ENCODE data around the gene PNPLA8. TPM values are rescaled to one million over a fixed set of nuclear protein-coding genes. Genes with fewer than 3 reads are reported as not detected.

The PNPLA8 gene
- total RNA-seq, 2 experiments from 2014 or later: 23.0 to 26.4 TPM

DNA sequence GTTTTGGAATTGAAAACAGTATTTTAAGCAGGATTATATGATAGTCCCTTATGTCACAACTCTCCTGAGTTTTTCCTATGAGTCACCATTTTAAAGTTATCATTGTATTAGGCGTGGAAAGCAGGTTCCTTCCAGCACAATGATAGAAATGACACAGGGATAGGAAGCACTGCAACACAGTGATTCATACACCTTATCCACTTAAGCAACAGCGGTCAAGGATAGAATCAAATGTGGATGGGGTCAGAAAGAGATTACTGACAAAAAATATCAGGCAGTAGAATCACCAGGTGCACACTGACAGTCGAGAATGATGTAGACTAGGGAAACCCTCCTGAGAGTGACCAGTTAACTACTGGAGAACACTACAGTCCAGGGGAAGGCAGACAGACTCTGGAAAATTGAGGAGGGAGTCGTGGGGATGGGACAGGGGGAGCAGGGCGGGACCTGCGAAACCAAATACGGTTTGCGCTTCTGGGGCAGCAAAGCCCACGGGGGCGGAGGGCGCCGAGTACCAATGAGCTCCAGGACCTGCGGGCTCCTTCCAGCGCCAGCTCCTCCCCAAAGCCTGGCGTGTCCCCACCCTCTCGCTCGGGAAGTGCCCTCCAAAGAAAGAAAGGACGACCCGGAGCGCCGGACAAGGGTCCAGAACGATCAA lies 479 bp downstream of the PNPLA8 start:
- H3K4me1 ChIP-seq (ENCODE audit: insufficient read depth, low read length, poor library complexity, severe bottlenecking): peaks cover 34% of the 10 kb centered on the region
- ChIA-PET POLR2A (interaction anchor here (0.5 to 4.3 kb wide), 19 partner anchors 8 to 1186 kb away, joined by 3 to 44 read pairs (median 5); partner anchors contain the start of genes DNAJB9 and THAP5), CTCF (ENCODE audit: unreplicated experiment) (interaction anchor here (1.0 to 1.2 kb wide), 2 partner anchors 8 to 24 kb away, joined by 3 read pairs; no protein-coding TSS in a partner anchor)
- intact Hi-C loops (cut with micrococcal nuclease; ENCODE audit: unreplicated experiment): no loop called here
- no peak for TF ChIP-seq EZH2phosphoT487 (IDR thresholded peaks at IDR 0.05; ENCODE audit: borderline replicate concordance, low read depth, low read length)
- TF ChIP-seq CTCF (conservative IDR thresholded peaks at IDR 0.05; ENCODE audit: low read length): no peak
- BruUV-seq (replicated peaks): TSS peak; percentile 73
- H3K9me3 ChIP-seq (ENCODE audit: low read length): no peaks in the 10 kb centered on the region
- H3K4me2 ChIP-seq (ENCODE audit: low read length): peak overlapping the region; percentile 91
- H3K4me3 ChIP-seq (ENCODE audit: low read depth, low read length, poor library complexity, severe bottlenecking): peak overlapping the region; percentile 84
- H3K36me3 ChIP-seq (ENCODE audit: insufficient read depth, low read length): peaks cover 11% of the 10 kb centered on the region; the same call in 1 of the 2 replicates
- no peaks in the 10 kb centered on the region for H3K9me2 ChIP-seq (ENCODE audit: insufficient read depth, low read length)
- peak; percentile 19 for DNase-seq (ENCODE audit: low spot score)
- H3K27ac ChIP-seq (ENCODE audit: low read depth, low read length, poor library complexity, severe bottlenecking): peak overlapping the region; percentile 58
- peak overlapping the region; percentile 32; the same call in 1 of the 2 replicates for H2AFZ ChIP-seq (ENCODE audit: low read length)
- no peaks in the 10 kb centered on the region for H4K20me1 ChIP-seq (ENCODE audit: insufficient read depth, low read length)
- peaks cover 51% of the 10 kb centered on the region for H3K79me2 ChIP-seq (ENCODE audit: insufficient read depth, low read depth, low read length)

DNA sequence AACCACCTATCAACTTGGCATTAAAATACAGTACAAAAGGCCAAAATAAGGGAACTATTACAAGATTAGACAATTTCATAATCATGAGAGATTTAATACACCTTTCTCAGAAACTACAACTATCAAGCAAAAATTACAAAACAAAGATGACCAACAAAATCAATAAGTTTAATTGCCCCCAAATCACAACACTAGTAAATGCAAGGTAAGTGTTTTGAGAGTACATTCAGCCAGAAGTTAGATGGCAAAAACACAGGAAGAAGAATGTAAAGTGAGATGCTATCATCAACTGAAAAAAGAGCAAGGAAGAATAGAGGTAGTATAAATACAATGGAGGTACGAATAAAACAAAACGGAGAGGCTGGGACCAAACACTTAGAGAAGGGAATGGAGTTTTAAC lies 3.2 kb downstream of the PNPLA8 start:
- intact Hi-C loops (cut with micrococcal nuclease; ENCODE audit: unreplicated experiment): no loop called here
- Histone ChIP-seq H3K79me2 (ENCODE audit: insufficient read depth, low read depth, low read length) (peaks cover 68% of the 10 kb centered on the region), H3K9me2 (ENCODE audit: insufficient read depth, low read length) (no peaks in the 10 kb centered on the region), H3K27ac (ENCODE audit: low read depth, low read length, poor library complexity, severe bottlenecking) (no peak overlapping the region), H3K4me1 (ENCODE audit: insufficient read depth, low read length, poor library complexity, severe bottlenecking) (peaks cover 34% of the 10 kb centered on the region), H2AFZ (ENCODE audit: low read length) (no peak overlapping the region), H4K20me1 (ENCODE audit: insufficient read depth, low read length) (no peaks in the 10 kb centered on the region), H3K9me3 (ENCODE audit: low read length) (no peaks in the 10 kb centered on the region), H3K4me2 (ENCODE audit: low read length) (peak overlapping the region; percentile 91), H3K4me3 (ENCODE audit: low read depth, low read length, poor library complexity, severe bottlenecking) (no peak overlapping the region), H3K36me3 (ENCODE audit: insufficient read depth, low read length) (peaks cover 36% of the 10 kb centered on the region)
- POLR2A ChIA-PET: interaction anchor here (0.6 to 4.3 kb wide), 4 partner anchors 9 to 386 kb away, joined by 3 to 37 read pairs (median 12); no protein-coding TSS in a partner anchor
- CTCF ChIA-PET (ENCODE audit: unreplicated experiment): no interaction called here
- no peak for TF ChIP-seq EZH2phosphoT487 (IDR thresholded peaks at IDR 0.05; ENCODE audit: borderline replicate concordance, low read depth, low read length)
- TF ChIP-seq CTCF (conservative IDR thresholded peaks at IDR 0.05; ENCODE audit: low read length): no peak
- no TSS peak for BruUV-seq (replicated peaks)
- no peak for DNase-seq (ENCODE audit: low spot score)

- peaks cover 83% of the 10 kb centered on the region for H3K36me3 ChIP-seq (ENCODE audit: insufficient read depth, low read length)
- H4K20me1 ChIP-seq (ENCODE audit: insufficient read depth, low read length): no peaks in the 10 kb centered on the region
- TF ChIP-seq CTCF (conservative IDR thresholded peaks at IDR 0.05; ENCODE audit: low read length): no peak
- no peak for TF ChIP-seq EZH2phosphoT487 (IDR thresholded peaks at IDR 0.05; ENCODE audit: borderline replicate concordance, low read depth, low read length)
- intact Hi-C loops (cut with micrococcal nuclease; ENCODE audit: unreplicated experiment): no loop called here
- H3K9me3 ChIP-seq (ENCODE audit: low read length): peaks cover under 1% of the 10 kb centered on the region; the same call in 1 of the 2 replicates
- ChIA-PET POLR2A (interaction anchor here (1.2 to 2.5 kb wide), 5 partner anchors 8 to 52 kb away, joined by 3 to 15 read pairs (median 5); partner anchors contain the start of genes DNAJB9, PNPLA8 and THAP5), CTCF (ENCODE audit: unreplicated experiment) (interaction anchor here (0.6 kb wide), 1 partner anchor 8 kb away, joined by 3 read pairs; the partner anchor contains the start of gene PNPLA8)
- DNase-seq (ENCODE audit: low spot score): no peak
- H3K27ac ChIP-seq (ENCODE audit: low read depth, low read length, poor library complexity, severe bottlenecking): no peak overlapping the region
- H3K79me2 ChIP-seq (ENCODE audit: insufficient read depth, low read depth, low read length): peaks cover 65% of the 10 kb centered on the region; the same call in 1 of the 2 replicates
- no peak overlapping the region for H2AFZ ChIP-seq (ENCODE audit: low read length)
- H3K4me2 ChIP-seq (ENCODE audit: low read length): no peak overlapping the region
- peaks cover 30% of the 10 kb centered on the region for H3K4me1 ChIP-seq (ENCODE audit: insufficient read depth, low read length, poor library complexity, severe bottlenecking)
- BruUV-seq (replicated peaks): no TSS peak
- H3K4me3 ChIP-seq (ENCODE audit: low read depth, low read length, poor library complexity, severe bottlenecking): no peak overlapping the region
- no peaks in the 10 kb centered on the region for H3K9me2 ChIP-seq (ENCODE audit: insufficient read depth, low read length)
Measured at GRCh38 chr7:108517951-108518350, 8.0 kb downstream of the PNPLA8 start.
